Left lobe of liver (tissue), 2 donors: ENCODE measurements around the gene FAT1. TPM values are rescaled to one million over a fixed set of nuclear protein-coding genes. Genes with fewer than 3 reads are reported as not detected.

ENCODE experiments used
- ATAC-seq: fragments of 200-7000 bp; cut with Tn5 transposase; one replicate; pipeline ENCODE4 v1.9.1; 2020; ENCODE audit warnings: mild to moderate bottlenecking, moderate library complexity
- DNase-seq: peaks from one replicate; pipeline ENCODE4 v3.0.0-alpha.2; 2020; ENCODE audit warnings: low spot score
- total RNA-seq: library from RNA; stranded (reverse); gene quantifications from one replicate; pipeline ENCODE4 v1.2.1, GENCODE V29; 2021
- donor health status: DM: no; HTN: no; CAD: no; lungs with moderate emphysema.
- donor health status: DM: no; HTN: yes; CAD: no.

Gene FAT1
- total RNA-seq, 1 donor from 2014 or later: 33.4 TPM

DNA sequence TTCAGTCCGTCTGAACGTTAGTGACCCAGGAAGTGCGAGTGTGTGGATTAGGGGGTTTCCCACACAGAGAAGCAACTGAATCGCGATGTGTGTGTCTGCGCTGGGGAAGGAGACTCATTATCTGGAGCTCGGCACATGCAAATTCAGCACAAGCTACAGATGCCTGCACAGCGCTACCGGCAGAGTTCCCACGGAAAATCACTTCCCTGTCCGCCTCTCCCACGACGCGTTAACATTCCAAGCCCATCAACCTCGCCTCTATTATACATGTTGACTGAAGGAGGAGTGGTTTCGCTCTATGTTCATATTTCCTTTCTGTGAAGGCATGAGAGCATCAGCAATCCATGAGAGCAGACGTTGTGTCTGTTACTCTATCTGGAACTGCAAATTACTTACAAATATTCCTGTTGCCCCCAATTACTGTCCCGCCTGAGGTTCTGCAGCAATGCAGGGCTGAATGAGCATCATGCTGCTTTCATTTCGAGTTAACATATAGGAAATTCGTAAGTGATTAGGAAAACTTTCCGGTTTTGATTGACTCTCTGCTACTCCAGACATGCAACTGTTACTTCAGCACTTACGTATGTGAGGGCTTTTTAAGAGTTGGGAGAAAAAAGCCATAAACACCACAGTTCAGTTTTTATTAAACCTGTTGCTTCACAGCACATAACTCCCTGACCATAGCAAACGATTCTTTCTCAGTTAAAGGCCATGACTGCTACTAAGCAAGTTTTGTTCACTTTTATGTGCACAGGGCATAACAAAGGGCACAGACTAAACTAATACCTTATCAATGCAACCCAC is 153.3 kb downstream of the FAT1 start:
- DNase-seq (no peak), ATAC-seq (no peak)

DNA sequence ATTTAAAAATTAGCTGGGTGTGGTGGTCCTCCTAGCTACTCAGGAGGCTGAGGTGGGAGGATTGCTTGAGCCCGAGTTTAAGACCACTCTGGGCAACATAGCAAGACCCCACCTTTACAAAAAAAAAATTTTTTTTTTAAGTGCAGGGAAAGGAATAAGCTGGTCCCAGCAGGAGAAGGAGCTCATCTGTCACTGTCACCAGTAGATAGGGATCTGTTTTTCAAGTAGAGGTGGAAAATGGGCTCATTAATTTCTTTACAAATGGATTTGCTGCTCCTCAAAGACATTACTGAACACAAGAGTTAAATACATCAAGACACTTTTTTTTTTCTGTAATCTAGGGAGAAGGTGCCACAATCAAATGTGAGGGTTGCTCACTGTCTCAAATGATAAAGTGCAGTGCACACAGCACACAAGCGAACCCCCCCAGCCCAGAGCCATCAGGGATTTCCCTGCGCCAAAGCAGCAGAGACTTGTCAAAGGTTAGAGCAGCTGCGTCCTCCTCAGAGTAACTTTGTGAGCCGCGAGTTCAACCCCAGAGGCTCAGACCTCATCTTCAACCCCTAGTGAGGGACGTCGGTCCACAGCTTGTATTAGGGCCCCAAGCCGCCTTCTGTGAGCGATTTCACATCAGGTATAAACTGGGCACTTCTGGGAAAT is 154.0 kb downstream of the FAT1 start:
- ATAC-seq (no peak), DNase-seq (no peak)

DNA sequence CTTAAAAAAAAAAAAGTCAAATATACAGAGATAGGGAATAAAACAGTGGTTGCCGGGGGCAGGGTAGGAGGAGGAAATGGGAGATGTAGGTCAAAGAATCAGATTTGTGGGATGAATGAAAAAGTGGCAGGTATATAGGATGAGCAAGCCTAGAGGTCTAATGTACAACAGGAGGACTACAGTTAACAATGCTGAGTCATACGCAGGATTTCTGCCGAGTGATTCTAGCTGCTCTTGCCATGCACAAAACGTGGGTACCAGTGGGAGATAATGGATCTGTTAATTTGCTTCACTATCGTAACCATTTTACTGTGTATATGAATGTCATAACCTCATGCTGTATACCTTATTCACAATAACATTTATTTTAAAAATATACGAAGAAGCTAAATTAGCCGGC is 157.6 kb downstream of the FAT1 start:
- DNase-seq (no peak), ATAC-seq (no peak)

DNA sequence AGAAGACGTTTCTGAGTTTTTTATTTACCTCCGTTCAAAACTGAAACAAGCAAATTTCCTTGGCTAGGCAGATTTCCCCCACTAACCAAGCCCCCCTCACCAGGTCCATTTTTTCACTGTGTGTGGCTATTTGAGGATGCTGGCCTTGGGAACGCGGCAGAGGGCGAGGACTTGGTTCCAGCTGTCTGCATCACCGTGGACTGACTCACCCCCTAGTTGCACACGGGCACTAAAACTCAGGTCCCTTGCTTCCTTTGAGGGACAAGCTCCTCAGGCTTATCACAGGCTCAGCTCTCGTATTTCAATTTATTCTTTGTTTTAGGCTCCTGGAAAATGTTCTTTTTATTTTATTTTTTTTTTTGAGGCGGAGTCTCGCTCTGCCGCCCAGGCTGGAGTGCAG is 159.9 kb downstream of the FAT1 start:
- ATAC-seq: no peak
- no peak for DNase-seq

DNA sequence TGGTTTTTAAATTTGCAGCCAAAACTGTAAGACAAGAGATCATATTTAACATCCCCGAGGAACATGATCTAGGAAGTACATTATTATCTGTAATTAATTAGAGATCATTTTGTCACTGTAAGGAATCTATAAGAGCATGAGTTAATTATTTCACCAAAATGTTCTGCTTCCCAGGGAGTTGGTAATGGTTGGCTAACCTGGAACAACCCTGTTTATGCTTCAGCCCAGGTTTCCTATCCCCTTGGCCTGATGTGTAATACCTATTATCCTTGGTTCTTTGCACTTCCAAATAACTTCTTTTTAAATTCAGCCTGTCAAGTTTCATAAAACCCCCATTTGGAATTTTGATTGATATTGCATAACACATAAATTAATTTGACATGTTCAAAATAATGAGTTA is 161.9 kb downstream of the FAT1 start:
- ATAC-seq (no peak), DNase-seq (no peak)

DNA sequence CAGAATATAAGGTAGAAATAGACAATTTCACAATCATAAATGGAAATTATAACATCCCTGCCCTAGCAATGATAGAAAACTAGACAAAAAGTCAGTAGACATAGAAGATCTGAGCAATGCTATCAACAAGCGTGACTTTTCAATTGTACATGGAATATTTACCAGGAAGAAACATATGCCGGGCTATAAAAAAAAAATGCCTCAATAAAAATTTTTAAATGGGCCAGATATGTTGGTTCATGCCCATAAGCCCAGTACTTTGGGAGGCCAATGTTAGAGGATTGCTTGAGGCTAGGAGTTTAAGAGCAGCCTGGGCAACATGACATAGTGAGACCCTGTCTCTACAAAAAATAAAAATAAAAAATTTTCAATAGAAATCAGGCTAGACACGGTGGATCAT is 163.0 kb downstream of the FAT1 start:
- ATAC-seq (no peak), DNase-seq (no peak)

DNA sequence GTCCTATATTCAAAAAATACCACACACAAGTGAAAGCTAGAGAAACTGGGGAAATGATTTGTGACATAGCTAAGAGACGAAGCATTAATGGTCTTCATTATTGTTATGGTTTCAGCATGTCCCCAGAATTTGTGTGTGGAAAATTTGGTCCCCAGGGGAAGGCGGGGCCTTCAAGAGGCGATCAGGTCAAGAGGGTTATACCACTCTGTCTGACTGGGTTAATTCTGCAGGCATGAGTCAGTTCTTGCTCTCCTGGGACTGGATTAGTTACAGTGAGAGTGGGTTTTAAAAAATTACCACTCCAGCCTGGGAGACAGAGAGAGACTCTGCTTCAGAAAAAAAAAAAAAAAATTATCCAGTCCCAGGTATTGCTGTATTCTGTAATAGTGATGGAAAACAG is 166.2 kb downstream of the FAT1 start:
- no peak for ATAC-seq
- no peak for DNase-seq

DNA sequence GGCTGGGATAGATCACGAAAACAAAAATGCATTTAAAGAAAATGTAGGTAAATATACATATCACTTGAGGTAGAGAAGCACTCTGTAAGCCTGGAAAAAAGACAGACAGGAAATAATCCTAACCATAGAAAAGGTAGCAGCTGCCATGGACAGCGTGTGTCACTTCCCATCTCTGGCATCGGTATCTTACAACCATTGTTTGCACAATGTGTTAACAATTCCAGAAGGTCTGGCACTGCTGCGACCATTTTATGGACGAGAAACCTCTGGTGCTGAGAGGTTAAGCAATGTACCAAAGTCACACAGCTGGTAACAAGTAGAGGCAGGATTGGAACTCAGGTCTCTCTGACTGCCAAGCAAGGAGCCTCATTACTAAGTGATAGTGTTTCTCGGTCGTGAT is 166.6 kb downstream of the FAT1 start:
- ATAC-seq (no peak), DNase-seq (no peak)

DNA sequence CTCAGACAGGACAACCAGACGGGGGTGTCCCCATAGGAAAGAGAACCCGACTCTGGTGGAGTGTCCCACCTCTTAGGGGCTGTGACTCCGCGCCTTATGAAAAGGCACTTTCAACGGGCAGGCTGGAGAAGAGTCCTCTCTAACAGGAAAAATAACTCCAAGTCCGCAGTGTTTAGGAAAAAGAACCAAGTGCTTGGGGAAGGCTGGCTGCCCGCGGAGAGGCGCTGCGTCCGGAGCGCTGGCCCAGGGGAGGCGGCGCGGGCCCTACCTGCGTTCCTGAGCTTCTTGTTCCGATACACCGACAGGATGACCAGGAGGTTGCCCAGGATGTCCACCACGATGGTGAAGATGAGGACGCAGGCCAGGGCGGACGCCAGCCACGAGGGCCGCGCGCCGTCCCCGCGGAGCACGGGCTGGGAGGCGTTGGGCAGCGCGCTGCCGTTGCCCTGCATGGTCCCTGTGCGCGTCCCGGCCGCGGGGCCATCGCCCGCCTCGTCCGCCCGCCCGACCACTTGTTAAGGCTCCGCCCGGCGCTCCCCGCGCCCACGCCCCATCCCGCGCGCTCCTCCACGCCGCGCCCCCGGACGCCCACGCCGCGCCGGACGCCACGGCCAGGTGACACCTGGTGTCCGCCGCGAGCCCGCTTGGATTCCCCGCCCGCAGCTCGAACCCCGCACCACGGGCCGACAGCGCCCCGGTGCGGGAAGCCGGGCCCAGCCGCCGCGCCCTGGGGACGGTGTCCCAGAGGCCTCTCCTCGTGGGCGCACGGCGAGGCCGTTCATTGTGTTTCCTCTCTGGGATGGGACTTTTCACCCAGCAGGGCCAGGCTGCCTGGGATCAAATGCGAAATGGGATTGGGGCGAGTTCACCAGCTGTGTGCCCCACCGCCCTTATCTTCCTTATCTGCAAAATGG is 168.5 kb downstream of the FAT1 start, which contains the start of gene MTNR1A:
TSS of gene MTNR1A (minus strand) at position 654 of the 914 bp plus-strand sequence. CDS start at position 452, 202 bp downstream.
- peak; percentile 22 for ATAC-seq
- DNase-seq: no peak

DNA sequence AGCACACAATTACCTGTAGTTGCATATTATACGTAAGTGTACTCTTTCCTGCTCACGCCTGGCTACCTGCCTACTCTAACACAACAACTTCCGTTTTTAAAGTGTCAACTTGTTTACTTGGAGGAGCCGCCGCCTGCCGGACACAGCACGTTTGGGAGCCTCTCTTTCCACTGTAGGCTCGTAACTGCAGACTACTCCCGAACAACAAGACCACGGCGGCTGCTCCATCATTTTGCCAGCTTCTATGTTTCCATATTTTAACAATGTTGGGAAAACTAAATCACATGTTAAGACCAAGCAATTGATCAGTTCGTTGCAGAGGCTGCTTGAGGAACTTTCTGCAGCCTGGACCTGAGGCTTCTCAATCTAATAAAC is 169.1 kb downstream of the FAT1 start:
- ATAC-seq: no peak
- DNase-seq: no peak

DNA sequence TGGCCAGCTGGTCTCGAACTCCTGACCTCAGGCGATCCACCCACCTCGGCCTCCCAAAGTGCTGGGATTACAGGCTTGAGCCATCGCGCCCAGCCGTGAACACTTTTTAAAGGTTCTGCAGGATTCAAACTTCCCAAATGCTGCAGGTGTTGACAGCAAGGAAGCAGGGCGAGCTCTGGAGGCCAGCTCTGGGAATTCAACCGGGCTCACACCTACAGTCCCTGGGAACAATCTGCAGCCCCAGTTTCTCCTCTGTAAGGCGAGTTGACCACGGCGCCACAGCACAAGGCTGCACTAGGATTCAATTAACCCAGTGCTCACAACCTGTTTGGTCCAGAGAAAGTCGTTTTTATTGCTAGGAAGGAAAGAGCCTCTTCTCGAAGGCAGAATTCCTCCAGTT is 169.9 kb downstream of the FAT1 start:
- ATAC-seq (no peak), DNase-seq (no peak)

DNA sequence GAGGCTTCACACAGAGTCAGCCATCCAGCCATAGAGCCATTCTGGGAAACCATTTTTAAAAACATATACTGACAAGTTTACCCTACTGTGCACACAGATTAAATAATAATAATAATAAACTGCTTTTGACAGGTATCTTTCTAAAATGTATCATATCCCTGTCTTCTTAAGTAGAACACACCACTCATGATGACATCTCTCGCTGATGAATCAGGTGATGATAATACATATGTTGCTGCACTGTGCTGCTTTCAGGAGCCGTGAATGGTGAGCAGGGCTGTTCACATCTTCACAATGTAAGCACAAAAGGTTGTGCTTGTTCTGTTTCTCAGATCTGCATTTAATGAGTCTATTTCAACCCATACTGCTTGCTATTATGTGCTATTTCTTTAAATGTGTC is 171.8 kb downstream of the FAT1 start:
- no peak for ATAC-seq
- no peak for DNase-seq

DNA sequence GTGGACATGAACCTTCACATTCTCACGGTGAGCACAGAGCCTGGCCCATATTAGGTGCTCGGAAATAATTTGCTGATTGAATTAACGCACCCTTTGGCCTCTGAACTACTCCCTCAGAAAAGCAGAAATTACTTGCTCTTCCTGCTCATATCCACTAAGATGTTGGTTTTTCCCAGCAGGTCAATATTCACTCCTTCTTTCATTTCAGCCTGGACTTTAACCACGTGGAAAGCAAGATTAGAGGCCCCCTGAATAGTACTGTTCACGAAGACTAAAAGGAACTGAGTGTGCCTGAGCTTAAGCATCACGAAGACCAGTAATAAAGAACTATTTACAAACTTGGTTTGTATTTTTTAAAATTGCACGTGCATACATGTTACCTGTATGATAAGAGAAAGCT is 178.2 kb downstream of the FAT1 start:
- ATAC-seq: no peak
- DNase-seq: no peak

DNA sequence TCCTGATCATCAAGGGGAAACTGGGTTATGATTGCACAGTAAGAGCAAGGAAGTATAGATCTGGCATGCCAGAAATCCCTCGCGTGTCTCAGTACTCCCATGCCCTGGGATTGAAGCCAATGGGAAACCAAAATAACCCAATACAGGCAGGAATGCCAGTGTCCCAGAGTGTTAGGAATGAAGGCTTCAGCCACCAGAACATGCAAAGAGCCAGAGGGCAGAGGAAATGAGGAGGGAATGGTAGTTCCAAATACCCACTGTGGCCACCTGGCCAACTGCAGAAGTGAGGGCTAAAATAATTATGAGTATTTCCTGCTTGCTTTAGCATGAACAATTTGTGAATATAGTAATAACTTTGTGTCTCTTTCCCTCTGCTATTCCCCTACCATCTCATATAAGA is 180.4 kb downstream of the FAT1 start:
- DNase-seq (no peak), ATAC-seq (no peak)

DNA sequence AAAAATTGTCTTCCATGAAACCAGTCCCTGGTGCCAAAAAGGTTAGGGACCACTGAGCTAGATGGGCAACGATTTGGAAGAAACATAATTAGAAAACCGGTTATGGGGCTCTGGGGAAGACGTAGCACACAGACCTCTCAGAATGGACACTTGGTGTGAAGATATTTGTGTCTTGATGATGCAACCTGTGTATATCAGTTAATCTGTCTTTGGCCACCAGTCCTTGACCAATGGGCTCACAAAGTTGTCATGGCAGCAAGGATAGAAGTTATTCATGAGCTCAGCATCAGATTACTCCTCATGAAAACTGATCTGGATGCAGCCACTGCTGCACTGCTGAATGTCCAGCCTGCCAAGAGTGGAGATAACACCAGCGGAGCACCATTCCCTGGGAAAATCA is 181.9 kb downstream of the FAT1 start:
- no peak for ATAC-seq
- no peak for DNase-seq

DNA sequence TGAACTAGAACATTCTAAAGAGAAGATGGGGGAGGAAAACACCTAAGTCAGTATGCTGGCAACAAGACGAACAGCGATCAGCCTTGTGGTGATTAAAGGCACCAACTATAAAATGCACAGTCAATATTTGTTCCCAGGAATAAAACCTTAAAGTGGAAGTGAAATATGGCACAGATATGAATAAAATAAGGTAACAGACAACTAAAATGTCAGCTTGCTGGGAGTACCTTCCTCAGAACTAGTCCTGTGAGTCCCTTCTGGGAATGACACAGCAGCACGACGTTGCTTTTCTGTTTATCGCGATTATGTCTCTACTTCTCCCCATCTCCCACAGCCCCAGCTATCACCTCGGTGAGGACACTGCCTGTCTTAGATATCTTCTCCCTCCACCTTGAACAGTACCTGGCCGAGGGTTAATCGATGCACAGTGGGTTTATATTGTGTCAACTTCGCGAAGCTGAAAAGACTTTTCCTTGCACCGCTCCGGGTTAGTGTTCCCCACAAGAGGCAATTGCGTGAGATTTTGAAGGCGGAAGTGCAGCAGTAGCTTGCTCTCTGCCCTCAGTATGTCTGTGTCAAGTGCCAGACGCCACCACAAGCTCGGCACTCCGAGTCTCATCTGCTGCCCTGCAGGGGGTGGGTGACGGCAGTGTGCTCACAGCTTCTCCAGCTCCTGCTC is 185.7 kb downstream of the FAT1 start:
- no peak for ATAC-seq

More for the DNA sequence above, 185.7 kb downstream of the FAT1 start:
- DNase-seq: no peak

Other genes starting within 250 kb of the FAT1 start
- not detected for gene MTNR1A, start 168.3 kb downstream of the FAT1 start, total RNA-seq